ENCODE data around the gene HPCAL4. TPM values are rescaled to one million over a fixed set of nuclear protein-coding genes. Genes with fewer than 3 reads are reported as not detected.

Gene HPCAL4
- total RNA-seq, 1 donor from 2014 or later = not detected

- ATAC-seq (ENCODE audit: low read depth) (no peak), DNase-seq (no peak)
- peaks cover 29% of the 10 kb centered on the region for H3K27me3 Mint-ChIP-seq
- no peaks in the 10 kb centered on the region for H3K36me3 Mint-ChIP-seq (ENCODE audit: low read depth)
- POLR2A ChIA-PET = no interaction called here
- no peaks in the 10 kb centered on the region for H3K9me3 Mint-ChIP-seq
- no peak overlapping the region for H3K4me3 Mint-ChIP-seq
- TF ChIP-seq CTCF (IDR thresholded peaks at IDR 0.05) = no peak
- CTCF ChIA-PET = no interaction called here
- intact Hi-C loops (cut with micrococcal nuclease) = no loop called here
- H3K4me1 Mint-ChIP-seq = peaks cover 3% of the 10 kb centered on the region
- H3K27ac Mint-ChIP-seq = no peak overlapping the region
These were observed 11.4 kb downstream of the HPCAL4 start for GRCh38 chr1:39679821-39680220.

GRCh38 chr1:39678889-39679288, 12.3 kb downstream of the HPCAL4 start:
- peaks cover 26% of the 10 kb centered on the region for H3K27me3 Mint-ChIP-seq
- ATAC-seq (ENCODE audit: low read depth) (no peak), DNase-seq (no peak)
- H3K4me1 Mint-ChIP-seq = no peaks in the 10 kb centered on the region
- no peak for TF ChIP-seq CTCF (IDR thresholded peaks at IDR 0.05)
- POLR2A ChIA-PET = interaction anchor here (0.7 kb wide), 1 partner anchor 138 kb away, joined by 3 read pairs; no protein-coding TSS in a partner anchor
- H3K27ac Mint-ChIP-seq = no peak overlapping the region
- H3K36me3 Mint-ChIP-seq (ENCODE audit: low read depth) = no peaks in the 10 kb centered on the region
- CTCF ChIA-PET = no interaction called here
- no peaks in the 10 kb centered on the region for H3K9me3 Mint-ChIP-seq
- H3K4me3 Mint-ChIP-seq = no peak overlapping the region
- intact Hi-C loops (cut with micrococcal nuclease) = no loop called here

- no peak overlapping the region for H3K27ac Mint-ChIP-seq
- no peak overlapping the region for H3K4me3 Mint-ChIP-seq
- H3K36me3 Mint-ChIP-seq (ENCODE audit: low read depth) = no peaks in the 10 kb centered on the region
- intact Hi-C loops (cut with micrococcal nuclease) = no loop called here
- H3K9me3 Mint-ChIP-seq = no peaks in the 10 kb centered on the region
- DNase-seq = no peak
- no peaks in the 10 kb centered on the region for H3K4me1 Mint-ChIP-seq
- H3K27me3 Mint-ChIP-seq = peaks cover 28% of the 10 kb centered on the region
- no peak for TF ChIP-seq CTCF (IDR thresholded peaks at IDR 0.05)
- ATAC-seq (ENCODE audit: low read depth) = no peak
- ChIA-PET POLR2A (no interaction called here), CTCF (interaction anchor here (0.7 to 1.5 kb wide), 3 partner anchors 29 to 71 kb away, joined by 3 read pairs; no protein-coding TSS in a partner anchor)
These were observed 13.6 kb downstream of the HPCAL4 start for GRCh38 chr1:39677645-39678044.

GRCh38 chr1:39676948-39677548, 14.2 kb downstream of the HPCAL4 start:
- peaks cover 2% of the 10 kb centered on the region for H3K4me1 Mint-ChIP-seq
- peaks cover 27% of the 10 kb centered on the region for H3K27me3 Mint-ChIP-seq
- no peak for DNase-seq
- H3K27ac Mint-ChIP-seq = no peak overlapping the region
- no peaks in the 10 kb centered on the region for H3K36me3 Mint-ChIP-seq (ENCODE audit: low read depth)
- TF ChIP-seq CTCF (IDR thresholded peaks at IDR 0.05) = no peak
- ChIA-PET POLR2A (no interaction called here), CTCF (interaction anchor here (1.3 to 1.5 kb wide), 2 partner anchors 29 to 71 kb away, joined by 3 read pairs; no protein-coding TSS in a partner anchor)
- ATAC-seq (ENCODE audit: low read depth) = no peak
- H3K9me3 Mint-ChIP-seq = no peaks in the 10 kb centered on the region
- intact Hi-C loops (cut with micrococcal nuclease) = no loop called here
- H3K4me3 Mint-ChIP-seq = no peak overlapping the region

- intact Hi-C loops (cut with micrococcal nuclease) = no loop called here
- Mint-ChIP-seq H3K4me1 (peaks cover 7% of the 10 kb centered on the region), H3K9me3 (no peaks in the 10 kb centered on the region), H3K4me3 (no peak overlapping the region), H3K27me3 (peaks cover 27% of the 10 kb centered on the region), H3K27ac (no peak overlapping the region), H3K36me3 (ENCODE audit: low read depth) (no peaks in the 10 kb centered on the region)
- DNase-seq (no peak), ATAC-seq (ENCODE audit: low read depth) (no peak)
- POLR2A ChIA-PET = no interaction called here
- CTCF ChIA-PET = no interaction called here
- TF ChIP-seq CTCF (IDR thresholded peaks at IDR 0.05) = no peak
These were observed 16.0 kb downstream of the HPCAL4 start for GRCh38 chr1:39675220-39675619.

All from activated B cell treated with CpG ODN at 0.5 μM for 24 hours (primary cell).